ENCODE measurements around the gene UNC13B.

DNA sequence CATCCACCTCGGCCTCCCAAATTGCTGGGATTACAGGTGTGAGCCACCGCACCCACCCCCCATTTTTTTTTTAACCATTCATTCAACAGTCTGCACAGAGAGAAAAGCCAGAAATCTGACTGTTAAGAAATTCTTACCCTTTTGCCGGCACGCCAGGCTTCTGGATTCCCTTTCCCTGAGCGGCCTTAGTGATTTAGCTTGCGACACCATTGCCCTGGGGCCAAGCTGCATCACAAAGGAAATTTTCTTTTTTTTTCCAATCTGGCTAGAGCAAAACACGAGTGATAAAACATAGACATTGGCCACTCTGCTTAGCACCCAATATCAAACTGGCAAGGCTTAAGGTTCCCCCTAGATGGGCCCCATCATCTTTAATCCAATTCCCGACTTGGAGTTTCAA, 24.9 kb upstream of the UNC13B start:
- TF ChIP-seq, protein P1, sequence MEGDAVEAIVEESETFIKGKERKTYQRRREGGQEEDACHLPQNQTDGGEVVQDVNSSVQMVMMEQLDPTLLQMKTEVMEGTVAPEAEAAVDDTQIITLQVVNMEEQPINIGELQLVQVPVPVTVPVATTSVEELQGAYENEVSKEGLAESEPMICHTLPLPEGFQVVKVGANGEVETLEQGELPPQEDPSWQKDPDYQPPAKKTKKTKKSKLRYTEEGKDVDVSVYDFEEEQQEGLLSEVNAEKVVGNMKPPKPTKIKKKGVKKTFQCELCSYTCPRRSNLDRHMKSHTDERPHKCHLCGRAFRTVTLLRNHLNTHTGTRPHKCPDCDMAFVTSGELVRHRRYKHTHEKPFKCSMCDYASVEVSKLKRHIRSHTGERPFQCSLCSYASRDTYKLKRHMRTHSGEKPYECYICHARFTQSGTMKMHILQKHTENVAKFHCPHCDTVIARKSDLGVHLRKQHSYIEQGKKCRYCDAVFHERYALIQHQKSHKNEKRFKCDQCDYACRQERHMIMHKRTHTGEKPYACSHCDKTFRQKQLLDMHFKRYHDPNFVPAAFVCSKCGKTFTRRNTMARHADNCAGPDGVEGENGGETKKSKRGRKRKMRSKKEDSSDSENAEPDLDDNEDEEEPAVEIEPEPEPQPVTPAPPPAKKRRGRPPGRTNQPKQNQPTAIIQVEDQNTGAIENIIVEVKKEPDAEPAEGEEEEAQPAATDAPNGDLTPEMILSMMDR (IDR thresholded peaks at IDR 0.05; ENCODE audit: low read length) = no peak
- TF ChIP-seq EZH2 (IDR thresholded peaks at IDR 0.05; ENCODE audit: borderline replicate concordance, low read length) = no peak

Data from OCI-LY1 (cell line).